PFSK-1 (cell line): Measurements from ENCODE around the gene SLC2A10.

Source experiments
- FOXP2 ChIP-seq: optimal IDR thresholded peaks from 2 replicates; pipeline ENCODE3; 2011; ENCODE audit warnings: borderline replicate concordance, control low read depth, inconsistent platforms; ENCODE audit not compliant: insufficient read depth; ENCODE audit errors: extremely low read length, extremely low read depth
- POLR2AphosphoS5 ChIP-seq: IDR thresholded peaks from 2 replicates; pipeline ENCODE4 v1.6.1; 2012; ENCODE audit warnings: low read depth, mild to moderate bottlenecking, control low read depth, low read length, moderate library complexity
- REST ChIP-seq, 2 experiments: IDR thresholded peaks; 2 replicates each; pipeline versions ENCODE4 v1.6.1 to v1.8.0; 2011 to 2012; ENCODE audit warnings: low read depth in 2 of 2, low read length in 2 of 2, control low read depth in 1 of 2, inconsistent platforms in 1 of 2, mild to moderate bottlenecking in 1 of 2, moderate library complexity in 1 of 2; ENCODE audit not compliant: insufficient read depth in 1 of 2
- TAF1 ChIP-seq: IDR thresholded peaks from 2 replicates; pipeline ENCODE4 v1.6.1; 2012; ENCODE audit warnings: low read length, control low read depth, borderline replicate concordance; ENCODE audit not compliant: insufficient read depth

GRCh38 chr20:46695892-46696291, 13.6 kb upstream of the SLC2A10 start:
- TF ChIP-seq POLR2AphosphoS5: no peak
- TF ChIP-seq TAF1: no peak
- no peak for TF ChIP-seq REST (IDR thresholded peaks at IDR 0.05; ENCODE audit: insufficient read depth in 1 of 2, low read depth in 2 of 2, low read length in 2 of 2)
- no peak for TF ChIP-seq FOXP2
